ENCODE data around the gene PRR5L.

DNA sequence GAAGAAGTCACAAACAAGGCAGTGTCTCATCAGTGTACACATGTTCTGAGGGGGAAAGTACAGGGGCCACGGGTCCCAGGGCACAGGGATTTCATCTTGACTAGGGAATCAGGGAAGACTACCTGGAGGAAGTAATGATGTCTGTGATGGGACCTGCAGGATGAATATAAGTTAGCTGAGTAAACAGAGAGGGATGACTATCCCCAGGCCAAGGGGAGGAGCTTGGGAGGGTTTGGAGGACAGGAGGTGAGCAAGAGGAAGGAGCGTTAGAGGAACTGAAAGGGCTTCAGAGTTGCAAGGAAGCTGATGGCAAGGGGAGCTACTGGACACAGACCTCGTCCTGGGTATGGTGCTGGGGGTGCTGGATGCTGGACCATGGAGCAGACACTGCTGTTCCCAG is 157.6 kb downstream of the PRR5L start:
- TF ChIP-seq, protein P1, sequence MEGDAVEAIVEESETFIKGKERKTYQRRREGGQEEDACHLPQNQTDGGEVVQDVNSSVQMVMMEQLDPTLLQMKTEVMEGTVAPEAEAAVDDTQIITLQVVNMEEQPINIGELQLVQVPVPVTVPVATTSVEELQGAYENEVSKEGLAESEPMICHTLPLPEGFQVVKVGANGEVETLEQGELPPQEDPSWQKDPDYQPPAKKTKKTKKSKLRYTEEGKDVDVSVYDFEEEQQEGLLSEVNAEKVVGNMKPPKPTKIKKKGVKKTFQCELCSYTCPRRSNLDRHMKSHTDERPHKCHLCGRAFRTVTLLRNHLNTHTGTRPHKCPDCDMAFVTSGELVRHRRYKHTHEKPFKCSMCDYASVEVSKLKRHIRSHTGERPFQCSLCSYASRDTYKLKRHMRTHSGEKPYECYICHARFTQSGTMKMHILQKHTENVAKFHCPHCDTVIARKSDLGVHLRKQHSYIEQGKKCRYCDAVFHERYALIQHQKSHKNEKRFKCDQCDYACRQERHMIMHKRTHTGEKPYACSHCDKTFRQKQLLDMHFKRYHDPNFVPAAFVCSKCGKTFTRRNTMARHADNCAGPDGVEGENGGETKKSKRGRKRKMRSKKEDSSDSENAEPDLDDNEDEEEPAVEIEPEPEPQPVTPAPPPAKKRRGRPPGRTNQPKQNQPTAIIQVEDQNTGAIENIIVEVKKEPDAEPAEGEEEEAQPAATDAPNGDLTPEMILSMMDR (IDR thresholded peaks at IDR 0.05; ENCODE audit: low read depth, low read length): no peak
- TF ChIP-seq EZH2phosphoT487 (IDR thresholded peaks at IDR 0.05; ENCODE audit: low read depth): no peak
